Activated CD4-positive, alpha-beta T cell treated with anti-CD3 and anti-CD28 coated beads, Interleukin-2, amount 50 U/mL, for 16 hours (primary cell): ENCODE measurements around the gene GYG1.
"Not testable (repeated sequence)": the region's sequence is repeated elsewhere in the genome, so short reads cannot be mapped to it uniquely, and the experiment has no call there.

Source experiments
- DNase-seq: peaks from one replicate; pipeline ENCODE4 v3.0.0-alpha.2; 2020

Gene GYG1

GRCh38 chr3:148991219-148992026 is at the start of gene GYG1:
TSS of gene GYG1 (plus strand) at chr3:148991540. CDS start at chr3:148991641, 101 bp downstream.
- DNase-seq = peak; percentile 82

GRCh38 chr3:148943506-148944205 is 47.7 kb upstream of the GYG1 start:
- peak; percentile 80 for DNase-seq

GRCh38 chr3:148945116-148945515 is 46.2 kb upstream of the GYG1 start:
- DNase-seq = no peak

- no peak for DNase-seq
Measured at GRCh38 chr3:148948913-148949657, 42.3 kb upstream of the GYG1 start.

GRCh38 chr3:148950806-148951205 is 40.5 kb upstream of the GYG1 start:
- no peak for DNase-seq

- no peak for DNase-seq
Measured at GRCh38 chr3:148951599-148952361, 39.6 kb upstream of the GYG1 start.

GRCh38 chr3:148953094-148953493 is 38.2 kb upstream of the GYG1 start:
- no peak for DNase-seq

- DNase-seq = no peak
Measured at GRCh38 chr3:148954981-148955380, 36.4 kb upstream of the GYG1 start.

GRCh38 chr3:148955544-148956346 is 35.6 kb upstream of the GYG1 start:
- DNase-seq = peak; percentile 43

GRCh38 chr3:148957586-148957985 is 33.8 kb upstream of the GYG1 start:
- peak; percentile 21 for DNase-seq

GRCh38 chr3:148958696-148959095 is 32.6 kb upstream of the GYG1 start:
- no peak for DNase-seq

GRCh38 chr3:148962513-148962912 is 28.8 kb upstream of the GYG1 start:
- no peak for DNase-seq

GRCh38 chr3:148964809-148965208 is 26.5 kb upstream of the GYG1 start:
- DNase-seq = no peak

GRCh38 chr3:148968321-148968720 is 23.0 kb upstream of the GYG1 start:
- DNase-seq = no peak

GRCh38 chr3:148970271-148970670 is 21.1 kb upstream of the GYG1 start:
- no peak for DNase-seq

GRCh38 chr3:148971401-148972163 is 19.8 kb upstream of the GYG1 start:
- DNase-seq = no peak

GRCh38 chr3:148974726-148975125 is 16.6 kb upstream of the GYG1 start:
- no peak for DNase-seq

GRCh38 chr3:148975248-148975647 is 16.1 kb upstream of the GYG1 start:
- no peak for DNase-seq

- no peak for DNase-seq
Measured at GRCh38 chr3:148975696-148976095, 15.6 kb upstream of the GYG1 start.

GRCh38 chr3:148981273-148981672 is 10.1 kb upstream of the GYG1 start:
- DNase-seq = no peak

- not testable (repeated sequence) for DNase-seq
Measured at GRCh38 chr3:148987551-148987950, 3.8 kb upstream of the GYG1 start.
